H1 (cell line): Measurements from ENCODE around the gene FBXW5. TPM values are rescaled to one million over a fixed set of nuclear protein-coding genes. Genes with fewer than 3 reads are reported as not detected.

Experiments
- CBX8 ChIP-seq: fragments of 300-800, 300-1000 bp; sonication (generic); IDR thresholded peaks from 2 replicates; pipeline ENCODE4 v1.7.1; 2016; ENCODE audit warnings: low read depth, low read length, borderline replicate concordance
- CHD2 ChIP-seq: IDR thresholded peaks from 2 replicates; pipeline ENCODE4 v1.6.1; 2012; ENCODE audit warnings: low read length, improper control_type of control experiment
- HDAC2 ChIP-seq, 2 experiments: fragments of 300-600 bp in 1 of 2; sonication (generic) in 1 of 2; IDR thresholded peaks; 2 replicates each; pipeline ENCODE4 v1.6.1; 2011 to 2012; ENCODE audit warnings: low read depth in 2 of 2, low read length in 2 of 2, mild to moderate bottlenecking in 2 of 2, moderate library complexity in 2 of 2, borderline replicate concordance in 1 of 2, inconsistent platforms in 1 of 2
- KDM4A ChIP-seq: IDR thresholded peaks from one replicate; pipeline ENCODE4 v1.7.1; 2012; ENCODE audit warnings: low read depth, mild to moderate bottlenecking, moderate library complexity, low read length, inconsistent platforms; ENCODE audit not compliant: severe bottlenecking
- MAFK ChIP-seq: IDR thresholded peaks from 2 replicates; pipeline ENCODE4 v1.6.1; 2012; ENCODE audit warnings: low read depth, mild to moderate bottlenecking, improper control_type of control experiment, low read length
- TAF7 ChIP-seq: optimal IDR thresholded peaks from 2 replicates; pipeline ENCODE3; 2011; ENCODE audit warnings: low read depth, mild to moderate bottlenecking, inconsistent platforms, low read length, moderate library complexity, borderline replicate concordance
- TEAD4 ChIP-seq: IDR thresholded peaks from 2 replicates; pipeline ENCODE4 v1.6.1; 2012; ENCODE audit warnings: low read depth, low read length, inconsistent platforms, mixed read lengths
- polyA plus RNA-seq, 7 experiments: library from polyadenylated mRNA; depleted of rRNA in 3 of 7; stranded (reverse) in 5 of 7; unstranded in 2 of 7; fragments of >200 nt in 5 of 7; fragments of 200-250 nt in 2 of 7; gene quantifications; 1 replicate in 5 of 7; 2 replicates in 1 of 7; 4 replicates in 1 of 7; pipeline versions ENCODE4 v1.2.1 to v1.2.3, GENCODE V29; 2011 to 2013; ENCODE audit warnings: missing spikeins in 2 of 7, mixed read lengths in 2 of 7
- total RNA-seq: library from RNA; stranded (reverse); fragmentation: NEBNext Ultra II Directional; extraction: Animal tissue kit (Norgen Biotek cat#: 25700); gene quantifications from 2 replicates; pipeline ENCODE4 v1.2.1, GENCODE V29; 2021
- TF ChIP-seq, protein P1 (sequence below): fragments of 300-600 bp; sonication (generic); IDR thresholded peaks from 2 replicates; pipeline ENCODE4 v1.7.1; 2012; ENCODE audit warnings: low read length, moderate library complexity, mild to moderate bottlenecking, inconsistent platforms; ENCODE audit not compliant: insufficient replicate concordance
- TF ChIP-seq, protein P2 (sequence below): IDR thresholded peaks from 2 replicates; pipeline ENCODE4 v1.6.1; 2012; ENCODE audit warnings: inconsistent platforms
- TF ChIP-seq, protein P3 (sequence below): IDR thresholded peaks from 2 replicates; pipeline ENCODE4 v1.6.1; 2011; ENCODE audit warnings: low read length, improper control_type of control experiment

FBXW5 gene
- total and polyA plus RNA-seq, 2 of the 8 experiments (the other 6 are each of a cell fraction or from before 2014, with no cell fraction given), result 49.0 to 71.0 TPM

DNA sequence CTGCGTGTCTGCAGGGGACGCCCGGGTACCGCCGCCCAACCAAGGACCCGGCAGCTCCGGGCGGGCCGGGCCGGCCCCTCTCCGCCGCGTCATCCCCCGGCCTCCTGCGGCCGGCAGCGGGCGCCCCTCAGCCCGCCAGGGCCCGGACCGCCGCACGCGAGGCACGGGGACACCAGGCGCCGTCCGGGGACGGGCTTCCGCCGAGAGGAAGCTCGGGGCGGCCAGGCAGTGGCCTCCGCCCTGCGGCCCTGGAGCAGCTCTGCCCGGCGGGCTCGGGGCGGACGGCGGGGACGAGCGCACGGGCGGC is 373 bp downstream of the FBXW5 start (continued):
- TF ChIP-seq, protein P1, sequence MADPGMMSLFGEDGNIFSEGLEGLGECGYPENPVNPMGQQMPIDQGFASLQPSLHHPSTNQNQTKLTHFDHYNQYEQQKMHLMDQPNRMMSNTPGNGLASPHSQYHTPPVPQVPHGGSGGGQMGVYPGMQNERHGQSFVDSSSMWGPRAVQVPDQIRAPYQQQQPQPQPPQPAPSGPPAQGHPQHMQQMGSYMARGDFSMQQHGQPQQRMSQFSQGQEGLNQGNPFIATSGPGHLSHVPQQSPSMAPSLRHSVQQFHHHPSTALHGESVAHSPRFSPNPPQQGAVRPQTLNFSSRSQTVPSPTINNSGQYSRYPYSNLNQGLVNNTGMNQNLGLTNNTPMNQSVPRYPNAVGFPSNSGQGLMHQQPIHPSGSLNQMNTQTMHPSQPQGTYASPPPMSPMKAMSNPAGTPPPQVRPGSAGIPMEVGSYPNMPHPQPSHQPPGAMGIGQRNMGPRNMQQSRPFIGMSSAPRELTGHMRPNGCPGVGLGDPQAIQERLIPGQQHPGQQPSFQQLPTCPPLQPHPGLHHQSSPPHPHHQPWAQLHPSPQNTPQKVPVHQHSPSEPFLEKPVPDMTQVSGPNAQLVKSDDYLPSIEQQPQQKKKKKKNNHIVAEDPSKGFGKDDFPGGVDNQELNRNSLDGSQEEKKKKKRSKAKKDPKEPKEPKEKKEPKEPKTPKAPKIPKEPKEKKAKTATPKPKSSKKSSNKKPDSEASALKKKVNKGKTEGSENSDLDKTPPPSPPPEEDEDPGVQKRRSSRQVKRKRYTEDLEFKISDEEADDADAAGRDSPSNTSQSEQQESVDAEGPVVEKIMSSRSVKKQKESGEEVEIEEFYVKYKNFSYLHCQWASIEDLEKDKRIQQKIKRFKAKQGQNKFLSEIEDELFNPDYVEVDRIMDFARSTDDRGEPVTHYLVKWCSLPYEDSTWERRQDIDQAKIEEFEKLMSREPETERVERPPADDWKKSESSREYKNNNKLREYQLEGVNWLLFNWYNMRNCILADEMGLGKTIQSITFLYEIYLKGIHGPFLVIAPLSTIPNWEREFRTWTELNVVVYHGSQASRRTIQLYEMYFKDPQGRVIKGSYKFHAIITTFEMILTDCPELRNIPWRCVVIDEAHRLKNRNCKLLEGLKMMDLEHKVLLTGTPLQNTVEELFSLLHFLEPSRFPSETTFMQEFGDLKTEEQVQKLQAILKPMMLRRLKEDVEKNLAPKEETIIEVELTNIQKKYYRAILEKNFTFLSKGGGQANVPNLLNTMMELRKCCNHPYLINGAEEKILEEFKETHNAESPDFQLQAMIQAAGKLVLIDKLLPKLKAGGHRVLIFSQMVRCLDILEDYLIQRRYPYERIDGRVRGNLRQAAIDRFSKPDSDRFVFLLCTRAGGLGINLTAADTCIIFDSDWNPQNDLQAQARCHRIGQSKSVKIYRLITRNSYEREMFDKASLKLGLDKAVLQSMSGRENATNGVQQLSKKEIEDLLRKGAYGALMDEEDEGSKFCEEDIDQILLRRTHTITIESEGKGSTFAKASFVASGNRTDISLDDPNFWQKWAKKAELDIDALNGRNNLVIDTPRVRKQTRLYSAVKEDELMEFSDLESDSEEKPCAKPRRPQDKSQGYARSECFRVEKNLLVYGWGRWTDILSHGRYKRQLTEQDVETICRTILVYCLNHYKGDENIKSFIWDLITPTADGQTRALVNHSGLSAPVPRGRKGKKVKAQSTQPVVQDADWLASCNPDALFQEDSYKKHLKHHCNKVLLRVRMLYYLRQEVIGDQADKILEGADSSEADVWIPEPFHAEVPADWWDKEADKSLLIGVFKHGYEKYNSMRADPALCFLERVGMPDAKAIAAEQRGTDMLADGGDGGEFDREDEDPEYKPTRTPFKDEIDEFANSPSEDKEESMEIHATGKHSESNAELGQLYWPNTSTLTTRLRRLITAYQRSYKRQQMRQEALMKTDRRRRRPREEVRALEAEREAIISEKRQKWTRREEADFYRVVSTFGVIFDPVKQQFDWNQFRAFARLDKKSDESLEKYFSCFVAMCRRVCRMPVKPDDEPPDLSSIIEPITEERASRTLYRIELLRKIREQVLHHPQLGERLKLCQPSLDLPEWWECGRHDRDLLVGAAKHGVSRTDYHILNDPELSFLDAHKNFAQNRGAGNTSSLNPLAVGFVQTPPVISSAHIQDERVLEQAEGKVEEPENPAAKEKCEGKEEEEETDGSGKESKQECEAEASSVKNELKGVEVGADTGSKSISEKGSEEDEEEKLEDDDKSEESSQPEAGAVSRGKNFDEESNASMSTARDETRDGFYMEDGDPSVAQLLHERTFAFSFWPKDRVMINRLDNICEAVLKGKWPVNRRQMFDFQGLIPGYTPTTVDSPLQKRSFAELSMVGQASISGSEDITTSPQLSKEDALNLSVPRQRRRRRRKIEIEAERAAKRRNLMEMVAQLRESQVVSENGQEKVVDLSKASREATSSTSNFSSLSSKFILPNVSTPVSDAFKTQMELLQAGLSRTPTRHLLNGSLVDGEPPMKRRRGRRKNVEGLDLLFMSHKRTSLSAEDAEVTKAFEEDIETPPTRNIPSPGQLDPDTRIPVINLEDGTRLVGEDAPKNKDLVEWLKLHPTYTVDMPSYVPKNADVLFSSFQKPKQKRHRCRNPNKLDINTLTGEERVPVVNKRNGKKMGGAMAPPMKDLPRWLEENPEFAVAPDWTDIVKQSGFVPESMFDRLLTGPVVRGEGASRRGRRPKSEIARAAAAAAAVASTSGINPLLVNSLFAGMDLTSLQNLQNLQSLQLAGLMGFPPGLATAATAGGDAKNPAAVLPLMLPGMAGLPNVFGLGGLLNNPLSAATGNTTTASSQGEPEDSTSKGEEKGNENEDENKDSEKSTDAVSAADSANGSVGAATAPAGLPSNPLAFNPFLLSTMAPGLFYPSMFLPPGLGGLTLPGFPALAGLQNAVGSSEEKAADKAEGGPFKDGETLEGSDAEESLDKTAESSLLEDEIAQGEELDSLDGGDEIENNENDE, result no peak
- TF ChIP-seq, protein P2, sequence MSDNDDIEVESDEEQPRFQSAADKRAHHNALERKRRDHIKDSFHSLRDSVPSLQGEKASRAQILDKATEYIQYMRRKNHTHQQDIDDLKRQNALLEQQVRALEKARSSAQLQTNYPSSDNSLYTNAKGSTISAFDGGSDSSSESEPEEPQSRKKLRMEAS, result no peak
- TF ChIP-seq CHD2 (no peak), MAFK (no peak), KDM4A (no peak), TEAD4 (no peak), CBX8 (no peak), TAF7 (no peak), HDAC2 (IDR thresholded peaks at IDR 0.05; ENCODE audit: borderline replicate concordance in 1 of 2, low read depth in 2 of 2, low read length in 2 of 2) (0 out of 4 replicates have a peak, but pooled peaks of 1 of the 2 experiments have one; percentile 28)
- TF ChIP-seq, protein P3, sequence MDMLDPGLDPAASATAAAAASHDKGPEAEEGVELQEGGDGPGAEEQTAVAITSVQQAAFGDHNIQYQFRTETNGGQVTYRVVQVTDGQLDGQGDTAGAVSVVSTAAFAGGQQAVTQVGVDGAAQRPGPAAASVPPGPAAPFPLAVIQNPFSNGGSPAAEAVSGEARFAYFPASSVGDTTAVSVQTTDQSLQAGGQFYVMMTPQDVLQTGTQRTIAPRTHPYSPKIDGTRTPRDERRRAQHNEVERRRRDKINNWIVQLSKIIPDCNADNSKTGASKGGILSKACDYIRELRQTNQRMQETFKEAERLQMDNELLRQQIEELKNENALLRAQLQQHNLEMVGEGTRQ, result no peak
